ENCODE data around the gene PKN1. TPM values are rescaled to one million over a fixed set of nuclear protein-coding genes. Genes with fewer than 3 reads are reported as not detected.
A peak's percentile ranks its signal among the peaks of the same experiment; 100 is the strongest.

The PKN1 gene
- total and polyA plus RNA-seq, 9 of the 15 experiments (the other 6 are each of a cell fraction or from before 2014, with no cell fraction given), result 0.30 to 228 (median 77.5) TPM

- TF ChIP-seq CEBPZ (IDR thresholded peaks at IDR 0.05; ENCODE audit: borderline replicate concordance, low read depth, low read length), result no peak
- no peak for TF ChIP-seq CTCF (IDR thresholded peaks at IDR 0.05 in 2 of 3, conservative IDR thresholded peaks at IDR 0.05 in 1 of 3; ENCODE audit: insufficient read depth in 2 of 3, low read depth in 1 of 3, low read length in 3 of 3)
- no peak for TF ChIP-seq BRD9 (IDR thresholded peaks at IDR 0.05; ENCODE audit: low read depth, partially characterized antibody)
- no peak for TF ChIP-seq MTA2 (IDR thresholded peaks at IDR 0.05; ENCODE audit: low read depth)
- no peak for TF ChIP-seq ZBTB40 (IDR thresholded peaks at IDR 0.05)
- TF ChIP-seq ZBTB40 (CRISPR knock-in tag; IDR thresholded peaks at IDR 0.05), result no peak
- no peak for TF ChIP-seq TEAD2 (tag; IDR thresholded peaks at IDR 0.05)
- no peak for TF ChIP-seq DNMT1 (IDR thresholded peaks at IDR 0.05)
- no peak for TF ChIP-seq PRPF4 (IDR thresholded peaks at IDR 0.05; ENCODE audit: insufficient read depth, low read depth, low read length, poor library complexity, severe bottlenecking)
- peak in 1 of 2 experiments; percentile 58 for TF ChIP-seq E2F6 (IDR thresholded peaks at IDR 0.05; ENCODE audit: borderline replicate concordance in 1 of 2, extremely low read depth in 1 of 2, insufficient read depth in 1 of 2, insufficient read length in 1 of 2, low read depth in 1 of 2, low read length in 1 of 2, poor library complexity in 1 of 2, severe bottlenecking in 1 of 2)
- peak; percentile 76 for TF ChIP-seq RBM22 (IDR thresholded peaks at IDR 0.05; ENCODE audit: low read depth, low read length, poor library complexity, severe bottlenecking)
- no peak for TF ChIP-seq ZNF668 (CRISPR knock-in tag; IDR thresholded peaks at IDR 0.05)
Measured at GRCh38 chr19:14418856-14419105, 14.3 kb upstream of the PKN1 start (continued).
